Inferior parietal cortex (tissue), 1 donor: ENCODE data around the gene CRACR2A.

ENCODE experiments used
- DNase-seq: peaks from one replicate; pipeline ENCODE4 v3.0.0-alpha.2; 2016; ENCODE audit errors: extremely low spot score

Gene CRACR2A

DNA sequence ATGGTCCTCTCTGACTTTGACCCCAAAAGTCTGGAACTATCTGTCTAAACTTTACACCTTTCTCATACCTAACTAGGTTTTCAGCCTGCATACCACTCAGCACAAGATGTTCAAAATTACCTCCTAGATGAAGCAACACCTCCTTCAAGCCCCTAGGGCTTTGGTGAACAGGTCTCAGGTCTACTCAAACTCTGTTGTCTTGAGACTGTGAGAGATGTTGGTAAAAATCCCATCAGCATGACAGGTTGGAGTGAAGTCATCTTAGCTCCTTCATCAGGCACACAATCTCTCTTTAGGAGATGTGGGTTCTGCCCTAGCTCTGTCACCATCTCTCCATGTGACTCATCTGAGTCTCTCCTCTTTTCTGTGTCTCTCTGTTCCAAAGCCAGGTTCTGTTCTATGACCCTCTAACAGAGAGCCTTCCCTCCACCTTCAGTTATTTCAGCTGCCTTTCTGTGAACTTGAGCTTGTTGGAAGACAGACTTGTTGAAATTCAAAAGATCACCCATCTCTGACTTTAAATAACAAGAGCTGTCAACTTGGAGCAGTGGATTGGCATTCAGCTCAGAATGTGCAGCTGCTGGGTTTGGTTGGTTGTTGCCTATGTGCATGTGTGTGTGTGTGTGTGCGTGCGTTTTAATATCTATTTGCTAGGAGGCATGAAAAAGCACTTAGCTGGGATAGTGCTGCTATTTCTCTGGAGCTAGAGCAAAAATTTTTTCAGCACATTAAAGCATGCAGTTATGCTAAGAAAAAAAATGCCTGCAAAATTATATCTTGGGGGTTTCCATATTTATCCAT lies 130.7 kb downstream of the CRACR2A start:
- peak; percentile 46 for DNase-seq

DNA sequence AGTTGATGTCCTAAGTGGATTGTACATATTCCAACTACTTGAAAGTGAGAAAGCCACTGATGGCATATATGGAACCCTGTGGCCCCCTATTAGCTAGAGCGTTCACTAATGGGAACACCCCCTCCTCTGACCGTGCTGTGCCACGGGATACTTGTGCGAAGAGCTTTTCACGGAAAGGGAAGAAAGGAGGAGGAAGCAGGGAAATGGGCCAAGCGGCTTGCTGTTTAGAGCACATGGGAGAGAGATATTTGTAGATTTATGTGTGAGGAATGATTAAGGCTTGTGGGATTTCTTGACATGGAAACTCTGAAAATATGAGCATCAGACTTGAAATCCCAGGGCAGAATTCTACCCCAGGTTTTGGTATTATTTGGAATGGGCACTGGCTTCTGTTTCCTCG lies 132.1 kb downstream of the CRACR2A start:
- DNase-seq = no peak

DNA sequence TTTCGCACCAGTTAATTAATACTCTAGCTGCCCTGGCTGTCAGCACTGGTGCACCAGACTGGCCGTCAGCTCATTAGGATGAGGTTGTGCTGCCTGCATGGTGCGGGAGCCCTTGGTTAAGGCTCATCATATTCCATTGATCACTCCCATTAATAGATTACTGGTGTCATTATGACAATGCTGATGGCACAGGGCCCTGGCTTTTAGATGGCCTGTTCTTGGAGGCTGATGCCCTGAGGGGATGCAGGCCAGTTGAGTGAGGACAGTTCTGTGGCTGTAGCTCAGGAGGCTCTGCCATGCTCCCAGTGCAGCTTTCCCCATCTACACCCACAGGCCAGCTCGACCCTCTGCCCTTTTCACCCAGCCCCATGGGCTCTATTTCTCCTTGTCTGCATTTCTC lies 135.3 kb downstream of the CRACR2A start:
- DNase-seq = no peak

DNA sequence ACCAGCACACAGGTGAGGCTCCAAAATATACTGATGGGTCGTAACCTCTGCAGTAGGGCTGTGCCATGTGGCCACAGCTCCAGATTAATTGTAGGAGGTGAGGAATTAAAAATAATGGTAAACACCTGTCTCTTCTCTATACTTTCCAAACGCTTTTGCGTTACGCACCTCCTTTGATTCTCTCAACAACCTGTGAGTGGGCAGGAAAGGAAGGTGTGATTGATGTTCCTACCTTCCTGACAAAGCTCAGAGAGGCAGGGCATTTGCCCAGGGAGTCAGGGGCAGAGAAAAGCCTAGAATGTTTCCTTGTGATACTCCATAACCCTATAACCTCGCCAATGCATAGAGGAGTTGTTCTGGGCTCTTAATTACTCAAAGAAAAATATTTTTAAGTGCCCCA lies 137.0 kb downstream of the CRACR2A start:
- no peak for DNase-seq

DNA sequence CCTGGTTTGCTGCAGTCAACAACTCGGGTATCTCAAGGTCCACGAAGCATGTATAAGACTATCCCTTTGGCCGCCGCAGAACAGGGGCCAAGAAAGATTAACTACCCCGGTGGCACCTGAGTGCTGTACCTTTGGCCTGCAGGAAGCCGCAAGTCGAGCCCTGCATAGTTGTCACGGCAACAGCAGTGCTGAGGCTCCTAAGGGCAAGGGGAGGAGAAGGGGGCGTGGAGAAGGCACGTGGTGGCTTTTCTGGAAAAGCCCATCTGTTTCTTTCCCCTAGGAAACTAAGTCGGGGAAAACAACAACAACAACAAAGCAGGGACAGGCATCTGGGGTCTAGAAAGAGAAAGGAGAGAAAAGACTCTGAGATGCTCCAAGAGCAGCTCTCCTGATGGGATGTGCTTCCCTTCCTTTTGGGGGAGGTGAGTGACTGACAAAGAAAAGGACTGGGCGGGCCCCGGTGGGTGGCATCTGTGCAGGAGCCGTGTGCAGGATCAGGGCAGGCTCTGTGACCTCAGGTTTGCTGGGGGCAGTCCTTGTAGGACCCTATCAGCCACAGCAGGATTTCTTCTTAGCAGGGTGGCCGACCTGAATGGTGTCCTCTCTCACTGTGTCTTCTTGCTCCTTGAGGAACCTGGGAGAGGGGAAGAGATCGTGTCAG lies 138.0 kb downstream of the CRACR2A start:
- DNase-seq = no peak

DNA sequence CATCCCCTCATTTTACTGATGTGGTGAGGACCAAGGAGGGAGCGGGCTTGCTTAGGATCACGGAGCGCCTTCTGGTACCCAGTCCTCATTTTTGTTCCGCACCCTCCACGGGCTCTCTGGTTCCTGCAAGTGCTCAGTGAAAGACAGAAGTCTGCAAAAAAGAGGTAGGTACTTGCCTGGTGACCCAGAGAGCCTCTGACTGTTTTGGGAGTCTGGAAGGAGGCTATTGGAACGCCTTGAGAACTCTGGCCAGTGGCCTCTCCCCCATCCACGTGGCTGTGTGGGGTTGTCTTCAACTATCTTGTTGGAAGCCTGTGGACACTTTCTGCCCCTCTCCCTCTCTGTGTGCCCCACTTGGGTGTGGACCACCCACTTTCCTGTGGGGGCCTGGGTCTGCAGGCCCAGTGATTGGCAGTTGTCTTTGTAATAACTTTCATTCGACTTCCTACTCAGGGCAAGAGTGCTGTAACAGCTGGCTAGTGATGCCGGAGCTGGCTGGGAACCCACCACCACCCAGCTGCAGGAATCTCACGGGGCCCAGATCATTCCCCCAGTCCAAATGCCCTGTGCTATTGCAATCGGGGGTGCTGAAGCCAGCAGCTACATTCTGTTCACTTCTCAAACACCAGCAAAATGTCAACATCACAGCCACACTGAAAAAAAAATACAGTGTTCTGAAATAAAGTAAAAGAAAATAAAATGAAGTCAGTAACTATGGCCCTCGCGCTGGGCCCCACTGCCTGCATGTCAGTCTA lies 139.1 kb downstream of the CRACR2A start:
- no peak for DNase-seq

DNA sequence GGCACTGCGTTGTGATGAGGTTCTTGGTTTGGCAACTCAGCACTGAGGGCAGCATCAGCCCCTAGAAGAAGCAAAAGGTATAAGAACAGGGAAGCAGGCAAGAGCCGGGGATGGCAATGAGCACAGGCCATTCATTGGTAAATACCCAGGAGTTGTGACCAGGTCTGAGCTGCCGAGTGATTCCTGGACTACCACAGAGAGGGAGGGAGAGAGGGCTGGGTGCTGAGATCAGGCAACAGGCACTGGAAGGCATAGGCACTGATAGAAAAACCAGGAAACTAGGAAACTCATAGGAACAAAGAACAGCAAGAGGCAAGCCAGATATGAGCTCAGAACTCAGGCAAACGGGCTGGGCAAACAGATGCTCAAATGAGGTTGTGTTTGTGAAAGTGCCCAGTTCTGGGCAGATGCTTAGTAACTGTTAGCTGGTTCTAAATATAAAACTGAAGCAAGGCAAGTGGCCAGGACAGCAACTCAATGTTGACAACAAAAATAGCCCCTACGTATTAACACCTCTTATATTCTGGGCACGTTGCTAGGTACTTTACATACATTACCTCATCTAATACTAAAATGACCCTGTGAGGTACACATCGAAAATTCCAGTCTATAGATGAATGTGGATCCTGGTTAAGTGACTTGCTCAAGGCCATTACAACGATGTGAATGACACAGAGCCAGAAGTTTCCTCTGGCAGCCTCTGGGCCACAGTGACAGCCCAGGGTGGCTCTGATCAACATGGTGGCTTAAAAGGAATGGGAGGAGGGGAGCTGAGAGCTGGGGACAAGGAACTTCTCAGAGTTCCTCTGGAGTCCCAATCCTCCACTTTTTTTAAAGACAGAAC lies 140.8 kb downstream of the CRACR2A start:
- peak; percentile 28 for DNase-seq

DNA sequence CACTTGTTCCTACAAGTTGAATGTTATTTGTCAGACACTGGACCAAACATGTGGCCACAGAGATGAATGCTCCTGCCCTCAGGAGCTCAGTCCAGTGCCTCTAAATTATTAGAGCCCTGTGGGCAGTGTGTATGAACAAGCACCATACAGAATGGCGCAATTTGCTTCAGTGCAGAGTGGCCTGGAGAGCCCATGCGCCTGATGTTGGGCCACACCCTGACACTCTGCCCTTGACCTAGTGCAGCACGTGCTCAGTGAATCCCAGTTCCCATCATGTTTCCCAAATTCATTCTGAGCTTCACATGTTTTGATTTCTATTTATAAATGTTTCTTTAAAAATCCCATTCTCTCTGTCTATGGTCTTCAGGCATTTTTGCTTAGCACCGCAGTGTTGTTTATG lies 145.1 kb downstream of the CRACR2A start:
- no peak for DNase-seq

DNA sequence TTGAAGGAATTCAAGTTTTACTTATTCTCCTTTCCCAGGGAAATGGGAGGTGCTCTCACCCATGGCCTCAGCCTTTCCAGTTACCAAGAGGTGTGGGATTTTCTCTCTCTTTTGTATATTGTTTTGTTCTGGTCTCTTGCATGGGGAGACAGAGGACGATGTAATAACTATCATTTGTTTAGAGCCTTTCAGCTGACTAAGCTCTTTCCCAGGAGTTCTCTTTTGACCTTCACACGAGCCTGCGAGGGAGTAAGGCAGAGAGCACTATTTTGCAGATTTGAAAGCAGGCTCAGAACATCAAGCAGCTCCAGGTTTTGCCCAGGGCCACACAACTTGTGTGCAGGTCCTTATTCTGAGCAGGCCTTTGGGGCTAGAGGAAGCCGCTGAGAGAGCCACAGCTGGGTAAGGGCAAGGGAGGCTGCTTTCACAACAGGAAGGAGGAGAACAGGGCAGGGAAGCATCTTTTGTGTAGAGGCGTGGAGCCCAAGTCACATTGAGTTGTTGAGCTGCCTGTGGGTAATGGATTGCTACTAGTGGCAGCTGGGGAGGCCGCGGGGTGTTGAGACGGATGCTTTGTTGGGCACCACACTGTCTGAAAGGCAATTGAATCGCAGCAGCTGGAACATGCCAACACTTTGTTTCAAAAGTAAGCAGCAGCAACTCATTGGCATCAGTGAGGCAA lies 145.7 kb downstream of the CRACR2A start:
- no peak for DNase-seq

DNA sequence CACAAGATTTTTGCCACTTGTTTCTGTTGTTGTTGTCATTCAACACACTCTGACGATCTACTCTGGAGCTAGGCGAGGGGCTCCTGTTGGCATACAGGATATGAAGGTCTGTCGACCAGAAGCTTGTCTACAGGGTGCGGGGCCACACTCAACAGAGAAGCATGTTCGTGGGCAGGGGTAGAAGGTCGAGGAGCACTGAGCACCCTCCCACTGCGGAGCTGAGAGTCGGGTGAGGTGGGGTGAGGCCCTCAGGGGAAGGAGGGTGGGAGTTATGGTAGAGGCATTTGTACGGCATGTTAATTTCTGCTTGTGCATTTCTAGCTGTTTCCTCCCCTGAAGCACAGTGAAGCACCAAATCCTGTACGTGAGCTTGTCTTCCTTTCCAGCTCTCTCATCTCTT lies 146.8 kb downstream of the CRACR2A start:
- DNase-seq = no peak

DNA sequence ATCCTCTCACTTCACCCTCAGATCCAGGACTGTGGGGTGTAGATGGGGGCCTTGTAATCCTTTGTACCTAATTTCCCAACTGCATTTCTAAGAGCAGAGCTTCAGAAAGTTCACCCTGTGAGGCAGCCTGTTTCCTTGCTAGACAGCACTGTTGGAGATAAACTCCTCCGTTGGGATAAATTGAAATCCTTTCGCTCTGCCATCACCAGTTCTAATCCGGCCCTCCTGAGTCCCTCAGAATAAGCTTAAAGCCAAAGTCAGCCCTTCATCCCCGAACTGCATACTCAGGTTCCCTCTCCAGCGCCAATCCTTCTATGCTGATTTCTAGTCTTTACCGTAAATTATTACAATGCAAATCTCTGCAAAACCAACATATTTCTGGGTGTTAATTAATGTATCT lies 147.2 kb downstream of the CRACR2A start:
- DNase-seq = no peak

DNA sequence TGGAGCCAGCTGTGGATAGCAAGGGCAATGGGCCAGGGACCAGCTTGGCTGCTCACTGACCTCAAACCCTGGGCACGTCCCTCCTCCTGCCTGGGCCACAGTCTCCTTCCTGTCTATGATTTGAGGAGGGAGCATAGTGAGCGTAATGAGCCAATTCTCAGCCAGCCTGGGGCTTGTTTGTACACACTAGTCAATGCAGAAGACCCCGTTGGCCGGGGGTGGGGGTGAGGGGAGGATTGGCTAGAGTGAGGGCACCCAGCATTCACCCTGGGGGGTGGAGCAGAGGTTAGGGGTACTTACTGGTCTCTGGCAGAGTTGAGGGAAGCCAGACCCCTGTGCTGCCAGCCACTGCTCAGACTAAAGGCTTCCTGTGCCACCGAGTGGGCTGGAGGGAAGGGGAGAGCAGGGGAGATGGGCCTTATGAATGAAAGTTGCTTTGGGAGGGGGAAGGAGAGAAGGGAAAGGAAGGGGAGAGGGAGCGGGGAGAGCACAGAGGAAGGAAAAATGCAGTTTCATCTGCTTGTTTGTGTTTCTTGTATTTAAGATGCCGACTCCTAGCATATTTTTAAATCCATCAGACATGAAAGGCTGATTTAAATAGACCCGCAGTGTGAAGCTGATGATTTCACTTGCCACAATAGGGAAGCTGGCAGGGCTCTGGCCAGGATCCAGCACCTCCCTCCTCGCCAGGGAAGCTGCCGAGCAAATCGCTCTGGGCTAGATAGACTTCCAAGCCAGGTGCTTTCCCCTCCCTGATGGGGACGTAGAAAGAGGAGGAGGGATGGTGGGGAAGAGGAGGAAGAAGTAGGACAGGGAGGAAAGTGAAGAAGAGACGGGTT lies 147.9 kb downstream of the CRACR2A start:
- peak; percentile 53 for DNase-seq

DNA sequence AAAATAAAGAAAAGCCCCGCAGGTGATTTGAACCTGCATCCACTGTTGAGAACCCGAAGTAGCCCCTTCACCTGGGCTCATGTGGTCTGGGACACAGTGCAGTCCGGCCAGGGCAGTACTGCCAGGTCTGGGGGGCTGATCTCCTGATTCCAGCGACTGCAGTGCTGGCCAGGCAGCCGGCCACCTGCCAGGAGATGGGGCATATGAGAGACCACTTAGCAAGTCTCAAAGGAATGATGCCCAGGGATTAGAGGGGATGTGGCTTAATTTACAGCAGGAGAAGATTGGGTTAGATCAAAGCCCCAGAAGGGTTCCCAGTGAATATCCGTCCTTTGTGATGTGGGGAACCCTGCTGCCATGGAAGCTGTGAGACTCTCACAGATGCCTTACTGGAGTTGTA lies 148.6 kb downstream of the CRACR2A start:
- no peak for DNase-seq

DNA sequence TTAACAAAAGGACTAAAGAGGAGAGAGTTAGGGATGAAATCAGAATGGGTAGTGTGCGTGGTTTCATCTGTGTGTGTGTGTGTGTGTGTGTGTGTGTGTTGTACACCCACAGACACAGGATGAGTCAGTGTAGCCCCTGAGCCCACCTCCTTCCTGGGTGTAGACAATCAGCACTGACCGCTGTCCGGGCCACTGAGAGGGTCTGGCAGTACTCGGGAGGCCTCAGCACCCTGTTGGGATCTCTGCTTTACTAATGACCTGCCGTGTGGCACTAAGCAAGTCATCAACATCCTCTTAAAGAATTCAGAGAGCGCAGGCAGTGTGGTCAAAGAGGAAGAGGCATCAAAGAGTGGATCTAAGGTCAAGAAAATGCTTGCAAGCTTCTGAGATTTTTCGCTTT lies 149.3 kb downstream of the CRACR2A start:
- DNase-seq = no peak

DNA sequence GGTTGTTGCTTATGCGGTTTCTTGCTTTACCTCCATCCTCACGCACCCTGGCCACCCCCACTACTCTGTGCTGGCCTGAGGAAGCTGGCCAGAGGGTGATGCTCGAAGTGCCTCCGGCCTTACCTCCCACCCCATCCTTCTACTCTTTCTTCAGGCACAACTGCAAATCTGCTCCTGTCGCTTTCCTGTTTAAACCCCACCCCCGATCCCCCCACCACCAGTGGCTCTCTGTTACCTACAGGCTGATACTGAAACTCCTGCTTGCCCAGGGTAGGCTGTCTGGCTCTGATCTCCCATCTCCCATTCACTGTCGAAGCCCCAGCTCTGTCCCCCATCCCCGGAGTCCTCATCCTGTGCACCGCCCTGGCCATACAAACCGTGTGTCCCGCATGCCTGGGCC lies 150.4 kb downstream of the CRACR2A start:
- no peak for DNase-seq

DNA sequence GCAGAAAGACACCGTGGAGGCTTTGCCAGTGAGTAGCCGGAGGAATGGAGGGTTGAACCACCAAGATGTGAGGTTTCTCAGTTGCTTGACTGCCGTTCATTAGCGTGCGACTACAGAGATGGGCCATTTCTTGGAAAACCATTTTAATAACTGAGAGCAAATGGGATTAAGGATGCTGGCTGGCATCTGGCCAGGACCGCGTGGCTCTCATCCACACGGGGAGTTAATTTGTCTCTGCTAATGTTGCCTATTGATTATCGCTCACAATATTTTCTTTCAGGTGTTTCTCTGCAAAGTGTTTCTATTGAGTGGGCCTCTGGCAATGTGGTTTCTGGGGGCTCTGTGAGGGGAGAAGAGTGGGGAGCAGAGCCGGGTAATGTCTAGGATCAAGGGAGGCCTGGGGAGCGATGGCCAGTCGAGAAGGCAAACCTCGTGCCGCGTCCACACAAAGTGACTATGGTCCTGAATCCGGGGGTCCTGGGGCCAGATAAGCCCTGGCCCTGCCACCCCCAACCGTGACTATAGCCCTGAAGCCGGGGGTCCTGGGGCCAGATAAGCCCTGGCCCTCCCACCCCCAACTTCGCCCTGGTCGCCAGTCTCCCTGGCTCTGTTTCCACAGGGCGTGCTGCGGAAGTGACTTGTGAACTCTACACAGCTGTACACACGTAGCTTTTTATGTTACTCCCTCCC lies 151.3 kb downstream of the CRACR2A start:
- DNase-seq = no peak

DNA sequence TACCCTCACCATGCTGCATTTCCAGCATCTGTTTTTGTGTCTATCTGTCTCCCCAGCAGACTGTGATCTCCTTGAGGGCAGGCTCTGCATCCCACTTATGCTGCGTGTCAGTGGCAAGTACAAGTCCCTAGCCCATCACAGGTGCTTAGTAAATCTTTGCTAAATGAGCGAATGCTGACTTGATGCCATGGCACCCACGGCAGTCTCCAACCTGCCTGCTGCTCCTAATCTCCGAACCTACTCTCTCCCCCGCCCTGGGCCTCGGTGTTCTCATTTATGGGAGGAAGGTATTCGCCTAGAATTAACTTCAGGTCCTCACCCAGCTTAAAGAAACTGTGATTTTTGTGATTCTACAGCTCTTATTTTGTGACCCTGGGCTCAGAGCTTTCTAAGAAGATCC lies 152.0 kb downstream of the CRACR2A start:
- no peak for DNase-seq

DNA sequence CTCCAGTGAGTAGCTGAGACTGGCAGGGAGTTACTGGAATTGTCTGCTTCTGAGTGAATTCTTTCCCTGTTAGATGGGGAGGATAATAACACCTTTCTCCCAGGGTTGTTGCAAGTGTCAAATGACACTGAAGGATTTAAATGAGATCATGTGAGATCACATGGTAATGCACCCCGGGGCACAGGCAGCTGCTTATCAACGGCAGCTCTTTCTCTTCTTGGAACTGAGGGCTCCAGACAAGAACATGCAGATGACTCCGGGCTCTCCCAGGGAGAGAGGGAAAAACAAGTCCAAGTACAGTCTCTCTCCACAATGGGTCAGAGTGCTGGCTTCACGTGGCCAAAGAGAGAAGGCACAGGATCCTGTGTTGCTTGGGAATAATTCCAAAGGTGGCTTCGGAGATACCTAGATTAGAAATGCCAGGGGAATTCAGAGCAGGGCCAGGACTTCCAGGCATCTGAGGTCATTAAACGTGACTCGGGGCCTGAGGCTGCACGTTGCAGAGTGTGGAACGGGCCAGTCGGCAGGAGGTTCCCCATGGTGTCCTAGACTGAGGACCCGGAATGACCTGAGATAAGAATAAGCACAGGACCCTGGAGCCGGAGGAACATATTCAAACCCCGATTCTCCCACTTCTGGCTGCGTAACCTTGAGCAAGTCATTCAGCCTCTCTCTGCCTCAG lies 152.7 kb downstream of the CRACR2A start:
- DNase-seq = no peak
